Brain microvascular endothelial cell (primary cell): ENCODE results near the gene VMAC.

Experiments used
- DNase-seq: peaks from one replicate; pipeline ENCODE4 v3.0.0-alpha.2; 2020
- H3K27ac ChIP-seq: fragments of 250-450 bp; sonication (Bioruptor Pico); 2 replicates; pipeline ENCODE4 v1.5.1; 2020; ENCODE audit warnings: mild to moderate bottlenecking, moderate library complexity
- H3K27me3 ChIP-seq: fragments of 250-450 bp; sonication (Bioruptor Pico); replicated peaks from 2 replicates; pipeline ENCODE4 v1.5.1; 2020; ENCODE audit warnings: mild to moderate bottlenecking
- H3K36me3 ChIP-seq: fragments of 250-450 bp; sonication (Bioruptor Pico); replicated peaks from 2 replicates; pipeline ENCODE4 v1.5.1; 2020; ENCODE audit warnings: mild to moderate bottlenecking
- H3K4me3 ChIP-seq: 2 replicates; pipeline ENCODE4 v1.5.1; 2011; ENCODE audit warnings: low read depth, mild to moderate bottlenecking, control low read depth, low read length, moderate library complexity
- CTCF ChIP-seq: IDR thresholded peaks from 2 replicates; pipeline ENCODE4 v1.5.1; 2011; ENCODE audit warnings: low read depth, mild to moderate bottlenecking, moderate library complexity, low read length, control low read depth, inconsistent platforms; ENCODE audit errors: missing control alignments
- in situ Hi-C: cut with HindIII; loops from 2 replicates; pipeline ENCODE4 v1.10.0; 2017; ENCODE audit warnings: low sequenced_read_pairs, low pct_ligation_motif_present

The VMAC gene

GRCh38 chr19:5911366-5911765, 6.7 kb downstream of the VMAC start:
- Histone ChIP-seq H3K27me3 (no peaks in the 10 kb centered on the region), H3K27ac (no peak overlapping the region), H3K4me3 (no peak overlapping the region), H3K36me3 (peaks cover 16% of the 10 kb centered on the region)
- no peak for TF ChIP-seq CTCF
- in situ Hi-C loops = no loop called here
- DNase-seq = no peak

- no peak for TF ChIP-seq CTCF
- no peak within 1 kb of the TSS for H3K4me3 ChIP-seq
- H3K27ac ChIP-seq = no peak within 1 kb of the TSS
- in situ Hi-C loops = no loop called here
- peaks cover 30% of the 10 kb centered on the region for H3K36me3 ChIP-seq
- no peaks in the 10 kb centered on the region for H3K27me3 ChIP-seq
- DNase-seq = no peak
Observed at GRCh38 chr19:5913739-5914357, 9.2 kb downstream of the VMAC start, which contains the start of gene CAPS. CAPS (plus strand) TSS chr19:5914254; CDS start chr19:5914407, 153 bp downstream.

- Histone ChIP-seq H3K27ac (no peak overlapping the region), H3K4me3 (no peak overlapping the region), H3K36me3 (peaks cover 32% of the 10 kb centered on the region), H3K27me3 (no peaks in the 10 kb centered on the region)
- no peak for DNase-seq
- no peak for TF ChIP-seq CTCF
- in situ Hi-C loops = no loop called here
Observed at GRCh38 chr19:5914358-5914774, 9.7 kb downstream of the VMAC start.

GRCh38 chr19:5914946-5915781, 10.5 kb downstream of the VMAC start:
- H3K4me3 ChIP-seq = no peak overlapping the region
- DNase-seq = no peak
- H3K36me3 ChIP-seq = peaks cover 33% of the 10 kb centered on the region
- TF ChIP-seq CTCF = no peak
- no peaks in the 10 kb centered on the region for H3K27me3 ChIP-seq
- H3K27ac ChIP-seq = no peak overlapping the region
- in situ Hi-C loops = no loop called here

GRCh38 chr19:5915782-5916165, 11.1 kb downstream of the VMAC start:
- Histone ChIP-seq H3K36me3 (peaks cover 34% of the 10 kb centered on the region), H3K27ac (no peak overlapping the region), H3K4me3 (no peak overlapping the region), H3K27me3 (no peaks in the 10 kb centered on the region)
- no peak for TF ChIP-seq CTCF
- DNase-seq = no peak
- in situ Hi-C loops = no loop called here
